Measurements from ENCODE around the gene GID8. TPM values are rescaled to one million over a fixed set of nuclear protein-coding genes. Genes with fewer than 3 reads are reported as not detected.

Gene GID8
- total and polyA plus RNA-seq, 2 of the 13 experiments (the other 11 are each of a cell fraction or from before 2014, with no cell fraction given): 39.6 to 59.8 TPM

DNA sequence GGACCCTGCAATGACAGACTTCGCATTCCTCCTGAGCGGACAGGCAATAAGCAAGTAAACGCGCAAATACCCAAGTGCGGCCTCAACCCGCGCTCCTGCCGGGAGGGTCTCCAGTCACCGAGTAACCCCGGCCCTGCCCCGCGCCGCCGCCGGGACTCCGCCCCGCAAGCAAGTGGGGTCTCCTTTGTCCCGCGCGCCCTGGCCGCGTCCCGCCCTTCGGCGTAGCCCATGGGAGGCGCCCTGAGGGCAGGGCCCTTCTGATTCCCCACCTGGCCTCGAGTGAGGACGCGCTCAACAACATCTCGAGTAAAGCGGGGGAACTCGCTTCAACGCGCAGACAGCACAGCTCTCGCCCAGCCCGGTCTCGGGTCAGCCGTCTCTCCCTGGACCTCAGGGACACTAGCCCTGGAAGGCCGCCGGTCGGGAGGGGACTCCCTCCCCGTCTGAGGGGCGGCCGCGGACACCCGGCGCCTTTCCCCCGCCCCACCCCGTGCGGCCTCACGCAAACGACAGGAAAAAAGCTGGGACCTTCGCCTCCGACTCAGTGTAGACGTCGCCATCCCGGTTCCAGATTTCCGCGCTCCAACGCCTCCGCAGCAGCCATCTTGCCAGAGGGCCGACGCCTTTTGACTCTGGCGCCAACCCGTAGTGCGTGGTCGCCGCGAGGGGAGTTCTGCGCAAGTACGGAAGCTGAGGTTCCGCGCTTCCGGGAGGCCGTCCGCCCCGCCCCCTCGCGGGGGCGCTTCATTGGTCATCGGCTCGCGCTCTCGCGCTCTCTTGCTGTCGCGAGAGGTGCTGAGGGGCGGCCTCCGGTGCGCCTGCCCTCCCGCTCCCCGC is 461 bp upstream of the GID8 start (continued):
- TF ChIP-seq, protein P1, sequence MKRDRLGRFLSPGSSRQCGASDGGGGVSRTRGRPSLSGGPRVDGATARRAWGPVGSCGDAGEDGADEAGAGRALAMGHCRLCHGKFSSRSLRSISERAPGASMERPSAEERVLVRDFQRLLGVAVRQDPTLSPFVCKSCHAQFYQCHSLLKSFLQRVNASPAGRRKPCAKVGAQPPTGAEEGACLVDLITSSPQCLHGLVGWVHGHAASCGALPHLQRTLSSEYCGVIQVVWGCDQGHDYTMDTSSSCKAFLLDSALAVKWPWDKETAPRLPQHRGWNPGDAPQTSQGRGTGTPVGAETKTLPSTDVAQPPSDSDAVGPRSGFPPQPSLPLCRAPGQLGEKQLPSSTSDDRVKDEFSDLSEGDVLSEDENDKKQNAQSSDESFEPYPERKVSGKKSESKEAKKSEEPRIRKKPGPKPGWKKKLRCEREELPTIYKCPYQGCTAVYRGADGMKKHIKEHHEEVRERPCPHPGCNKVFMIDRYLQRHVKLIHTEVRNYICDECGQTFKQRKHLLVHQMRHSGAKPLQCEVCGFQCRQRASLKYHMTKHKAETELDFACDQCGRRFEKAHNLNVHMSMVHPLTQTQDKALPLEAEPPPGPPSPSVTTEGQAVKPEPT (CRISPR knock-in tag; IDR thresholded peaks at IDR 0.05; ENCODE audit: low read depth): peak; percentile 90; the same call in 1 of the 2 replicates
- TF ChIP-seq SNAI1 (CRISPR knock-in tag; IDR thresholded peaks at IDR 0.05; ENCODE audit: borderline replicate concordance) (peak; percentile 91), ZNF350 (CRISPR knock-in tag; IDR thresholded peaks at IDR 0.05; ENCODE audit: borderline replicate concordance, low read depth) (peak; percentile 96), ZNF543 (CRISPR knock-in tag; IDR thresholded peaks at IDR 0.05) (peak; percentile 92), HIVEP1 (CRISPR knock-in tag; IDR thresholded peaks at IDR 0.05) (peak; percentile 94), THAP11 (CRISPR knock-in tag; IDR thresholded peaks at IDR 0.05) (peak; percentile 96), ZIK1 (CRISPR knock-in tag; IDR thresholded peaks at IDR 0.05; ENCODE audit: borderline replicate concordance, low read depth) (peak; percentile 97; the same call in 1 of the 2 replicates), ZNF709 (CRISPR knock-in tag; IDR thresholded peaks at IDR 0.05) (peak; percentile 87), GATAD1 (CRISPR knock-in tag; IDR thresholded peaks at IDR 0.05) (peak; percentile 97), PPARG (CRISPR knock-in tag; conservative IDR thresholded peaks at IDR 0.05) (peak; percentile 68), MEF2D (CRISPR knock-in tag; IDR thresholded peaks at IDR 0.05) (peak; percentile 93), ZNF562 (CRISPR knock-in tag; IDR thresholded peaks at IDR 0.05; ENCODE audit: borderline replicate concordance) (no peak), KMT2A (CRISPR knock-in tag; IDR thresholded peaks at IDR 0.05) (peak; percentile 99), ZNF792 (CRISPR knock-in tag; IDR thresholded peaks at IDR 0.05) (peak; percentile 97)
- TF ChIP-seq, protein P2, sequence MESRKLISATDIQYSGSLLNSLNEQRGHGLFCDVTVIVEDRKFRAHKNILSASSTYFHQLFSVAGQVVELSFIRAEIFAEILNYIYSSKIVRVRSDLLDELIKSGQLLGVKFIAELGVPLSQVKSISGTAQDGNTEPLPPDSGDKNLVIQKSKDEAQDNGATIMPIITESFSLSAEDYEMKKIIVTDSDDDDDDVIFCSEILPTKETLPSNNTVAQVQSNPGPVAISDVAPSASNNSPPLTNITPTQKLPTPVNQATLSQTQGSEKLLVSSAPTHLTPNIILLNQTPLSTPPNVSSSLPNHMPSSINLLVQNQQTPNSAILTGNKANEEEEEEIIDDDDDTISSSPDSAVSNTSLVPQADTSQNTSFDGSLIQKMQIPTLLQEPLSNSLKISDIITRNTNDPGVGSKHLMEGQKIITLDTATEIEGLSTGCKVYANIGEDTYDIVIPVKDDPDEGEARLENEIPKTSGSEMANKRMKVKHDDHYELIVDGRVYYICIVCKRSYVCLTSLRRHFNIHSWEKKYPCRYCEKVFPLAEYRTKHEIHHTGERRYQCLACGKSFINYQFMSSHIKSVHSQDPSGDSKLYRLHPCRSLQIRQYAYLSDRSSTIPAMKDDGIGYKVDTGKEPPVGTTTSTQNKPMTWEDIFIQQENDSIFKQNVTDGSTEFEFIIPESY (CRISPR knock-in tag; IDR thresholded peaks at IDR 0.05): peak; percentile 73
- TF ChIP-seq, protein P3, sequence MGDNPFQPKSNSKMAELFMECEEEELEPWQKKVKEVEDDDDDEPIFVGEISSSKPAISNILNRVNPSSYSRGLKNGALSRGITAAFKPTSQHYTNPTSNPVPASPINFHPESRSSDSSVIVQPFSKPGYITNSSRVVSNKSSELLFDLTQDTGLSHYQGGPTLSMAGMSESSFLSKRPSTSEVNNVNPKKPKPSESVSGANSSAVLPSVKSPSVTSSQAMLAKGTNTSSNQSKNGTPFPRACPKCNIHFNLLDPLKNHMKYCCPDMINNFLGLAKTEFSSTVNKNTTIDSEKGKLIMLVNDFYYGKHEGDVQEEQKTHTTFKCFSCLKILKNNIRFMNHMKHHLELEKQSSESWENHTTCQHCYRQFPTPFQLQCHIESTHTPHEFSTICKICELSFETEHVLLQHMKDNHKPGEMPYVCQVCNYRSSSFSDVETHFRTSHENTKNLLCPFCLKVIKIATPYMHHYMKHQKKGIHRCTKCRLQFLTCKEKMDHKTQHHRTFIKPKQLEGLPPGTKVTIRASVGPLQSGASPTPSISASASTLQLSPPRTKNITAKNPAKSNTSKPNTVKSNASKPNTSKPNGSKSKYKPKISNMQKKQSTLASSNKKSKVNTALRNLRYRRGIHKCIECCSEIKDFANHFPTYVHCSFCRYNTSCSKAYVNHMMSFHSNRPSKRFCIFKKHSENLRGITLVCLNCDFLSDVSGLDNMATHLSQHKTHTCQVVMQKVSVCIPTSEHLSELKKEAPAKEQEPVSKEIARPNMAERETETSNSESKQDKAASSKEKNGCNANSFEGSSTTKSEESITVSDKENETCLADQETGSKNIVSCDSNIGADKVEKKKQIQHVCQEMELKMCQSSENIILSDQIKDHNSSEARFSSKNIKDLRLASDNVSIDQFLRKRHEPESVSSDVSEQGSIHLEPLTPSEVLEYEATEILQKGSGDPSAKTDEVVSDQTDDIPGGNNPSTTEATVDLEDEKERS (CRISPR knock-in tag; IDR thresholded peaks at IDR 0.05): peak; percentile 98
- TF ChIP-seq, protein P4, sequence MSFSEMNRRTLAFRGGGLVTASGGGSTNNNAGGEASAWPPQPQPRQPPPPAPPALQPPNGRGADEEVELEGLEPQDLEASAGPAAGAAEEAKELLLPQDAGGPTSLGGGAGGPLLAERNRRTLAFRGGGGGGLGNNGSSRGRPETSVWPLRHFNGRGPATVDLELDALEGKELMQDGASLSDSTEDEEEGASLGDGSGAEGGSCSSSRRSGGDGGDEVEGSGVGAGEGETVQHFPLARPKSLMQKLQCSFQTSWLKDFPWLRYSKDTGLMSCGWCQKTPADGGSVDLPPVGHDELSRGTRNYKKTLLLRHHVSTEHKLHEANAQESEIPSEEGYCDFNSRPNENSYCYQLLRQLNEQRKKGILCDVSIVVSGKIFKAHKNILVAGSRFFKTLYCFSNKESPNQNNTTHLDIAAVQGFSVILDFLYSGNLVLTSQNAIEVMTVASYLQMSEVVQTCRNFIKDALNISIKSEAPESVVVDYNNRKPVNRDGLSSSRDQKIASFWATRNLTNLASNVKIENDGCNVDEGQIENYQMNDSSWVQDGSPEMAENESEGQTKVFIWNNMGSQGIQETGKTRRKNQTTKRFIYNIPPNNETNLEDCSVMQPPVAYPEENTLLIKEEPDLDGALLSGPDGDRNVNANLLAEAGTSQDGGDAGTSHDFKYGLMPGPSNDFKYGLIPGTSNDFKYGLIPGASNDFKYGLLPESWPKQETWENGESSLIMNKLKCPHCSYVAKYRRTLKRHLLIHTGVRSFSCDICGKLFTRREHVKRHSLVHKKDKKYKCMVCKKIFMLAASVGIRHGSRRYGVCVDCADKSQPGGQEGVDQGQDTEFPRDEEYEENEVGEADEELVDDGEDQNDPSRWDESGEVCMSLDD (CRISPR knock-in tag; IDR thresholded peaks at IDR 0.05; ENCODE audit: borderline replicate concordance): no peak
